HG02642 (cell line): ENCODE data around the gene ZBED5.
A peak's percentile ranks its signal among the peaks of the same experiment; 100 is the strongest.

Source experiments
- ATAC-seq: cut with Tn5 transposase; IDR thresholded peaks from one replicate; pipeline ENCODE4 v1.9.1; 2021; ENCODE audit warnings: mild to moderate bottlenecking; ENCODE audit not compliant: unreplicated experiment, poor library complexity

Gene ZBED5

DNA sequence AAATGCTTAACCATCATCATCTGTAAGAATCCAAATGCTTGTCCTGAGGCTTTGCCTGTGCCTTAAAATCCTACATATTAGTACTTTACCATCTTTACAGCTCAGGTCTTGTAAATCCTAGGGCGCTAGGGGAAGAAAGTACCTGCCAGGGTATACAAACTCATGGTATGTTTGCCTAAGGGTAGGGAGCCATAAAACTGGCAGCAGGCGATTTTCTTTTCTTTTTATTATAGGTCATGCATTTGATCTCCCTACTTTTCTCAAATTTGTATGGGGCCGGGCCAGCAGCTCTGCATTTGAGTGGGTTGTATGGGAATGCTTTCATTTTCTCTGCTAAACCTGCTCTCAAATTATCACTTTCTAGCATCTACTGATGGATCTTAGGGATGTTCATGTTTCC is 24.0 kb upstream of the ZBED5 start:
- ATAC-seq = no peak

DNA sequence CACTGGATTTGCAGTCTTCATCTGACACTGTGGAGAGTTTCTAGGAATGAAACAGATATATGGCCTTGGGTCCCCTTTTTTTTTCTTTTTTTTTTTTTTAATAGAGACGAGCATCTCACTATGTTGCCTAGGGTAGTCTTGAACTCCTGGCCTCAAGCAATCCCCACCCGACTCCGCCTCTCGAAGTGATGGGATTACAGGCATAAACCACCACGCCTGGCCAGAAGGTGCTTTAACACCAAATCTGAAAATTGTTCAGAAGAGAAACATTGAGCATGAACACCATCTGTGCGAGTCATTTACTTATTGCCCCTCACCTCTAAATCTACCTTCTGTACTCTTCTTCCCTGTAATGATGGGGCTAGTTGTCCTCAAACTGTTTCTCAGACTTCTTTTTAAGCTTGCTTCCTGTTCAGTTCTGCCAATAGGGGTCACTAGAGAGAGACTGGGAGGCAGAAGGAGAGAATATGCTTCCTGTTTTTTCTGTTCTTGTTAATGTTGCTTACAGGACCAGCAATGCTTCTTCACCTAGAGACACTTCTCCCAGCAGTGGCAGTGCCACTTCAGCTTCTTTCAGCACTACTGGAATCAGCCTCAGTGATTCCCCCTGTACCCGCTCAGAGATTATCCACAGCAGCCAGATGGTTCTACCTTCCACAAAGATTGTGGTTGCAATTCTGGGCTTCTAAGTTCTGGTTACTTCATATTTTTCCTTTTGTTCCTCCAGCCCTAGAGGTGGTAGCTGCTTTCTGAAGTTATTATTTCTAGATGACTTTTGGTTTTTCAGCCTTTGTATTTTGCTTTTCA is 20.8 kb upstream of the ZBED5 start:
- no peak for ATAC-seq

DNA sequence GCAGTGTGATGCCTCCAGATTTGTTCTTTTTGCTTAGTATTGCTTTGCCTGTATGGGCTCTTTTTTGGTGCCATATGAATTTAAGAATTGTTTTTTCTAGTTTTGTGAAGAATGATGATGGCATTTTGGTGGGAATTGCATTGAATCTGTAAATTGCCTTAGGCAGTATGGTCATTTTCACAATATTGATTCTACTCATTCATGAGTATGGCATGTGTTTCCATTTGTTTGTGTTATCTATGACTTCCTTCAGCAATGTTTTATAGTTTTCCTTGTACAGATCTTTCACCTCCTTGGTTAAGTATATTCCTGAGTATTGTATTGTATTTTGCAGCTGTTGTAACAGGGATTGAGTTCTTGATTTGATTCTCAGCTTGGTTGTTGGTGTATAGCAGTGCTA is 18.3 kb upstream of the ZBED5 start:
- no peak for ATAC-seq

DNA sequence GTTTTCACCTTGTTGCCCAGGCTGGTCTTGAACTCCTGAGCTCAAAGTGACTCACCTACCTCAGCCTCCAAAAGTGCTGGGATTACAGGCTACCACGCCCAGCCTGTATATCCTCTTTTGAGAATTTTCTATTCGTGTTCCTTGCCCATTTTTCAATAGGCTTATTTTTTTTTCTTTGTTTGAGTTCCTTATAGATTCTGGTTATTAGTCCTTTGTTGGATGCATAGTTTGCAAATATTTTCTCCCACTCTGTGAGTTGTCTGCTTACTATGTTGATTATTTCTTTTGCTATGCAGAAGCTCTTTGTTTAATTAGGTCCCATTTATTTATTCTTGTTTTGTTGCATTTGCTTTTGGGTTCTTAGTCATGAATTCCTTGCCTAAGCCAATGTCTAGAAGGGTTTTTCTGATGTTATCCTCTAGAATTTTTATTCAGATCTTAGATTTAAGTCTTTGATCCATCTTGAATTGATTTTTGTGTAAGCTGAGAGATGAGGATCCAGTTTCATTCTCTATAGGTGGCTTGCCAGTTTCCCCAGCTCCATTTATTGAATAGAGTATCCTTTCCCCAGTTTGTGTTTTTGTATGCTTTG is 17.7 kb upstream of the ZBED5 start:
- no peak for ATAC-seq

DNA sequence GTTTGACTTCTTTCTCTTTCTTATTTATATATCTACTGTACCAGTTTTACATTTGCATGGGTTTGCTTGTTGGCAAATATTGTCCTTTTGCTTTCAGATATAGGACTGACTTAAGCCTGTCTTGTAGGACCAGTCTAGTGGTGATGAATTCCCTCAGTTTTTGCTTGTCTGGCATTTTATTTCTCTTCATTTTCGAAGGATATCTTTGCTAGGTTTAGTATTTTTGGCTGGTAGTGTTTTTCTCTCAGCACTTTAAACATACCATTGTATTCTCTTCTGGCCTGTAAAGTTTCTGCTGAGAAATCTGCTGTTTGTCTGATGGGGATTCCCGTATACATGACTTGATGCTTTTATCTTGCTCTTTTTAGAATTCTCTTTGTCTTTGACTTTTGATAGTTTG is 14.2 kb upstream of the ZBED5 start:
- ATAC-seq = no peak

DNA sequence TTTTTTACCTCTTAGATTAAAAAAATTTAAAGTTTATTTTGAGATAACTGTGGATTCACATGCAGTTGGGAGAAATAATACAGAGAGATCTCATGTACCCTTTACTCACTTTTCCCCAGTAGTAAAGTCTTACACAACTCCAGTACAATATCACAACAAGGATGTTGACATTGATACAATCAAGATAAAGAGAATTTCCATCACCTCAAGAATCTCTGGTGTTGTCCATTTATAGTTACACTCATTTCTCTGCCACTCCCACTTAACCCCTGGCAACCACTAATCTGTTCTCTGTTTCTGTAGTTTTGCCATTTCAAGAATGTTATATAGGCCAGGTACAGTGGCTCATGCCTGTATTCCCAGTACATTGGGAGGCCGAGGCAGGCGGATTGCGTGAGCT is 10.5 kb upstream of the ZBED5 start:
- no peak for ATAC-seq

DNA sequence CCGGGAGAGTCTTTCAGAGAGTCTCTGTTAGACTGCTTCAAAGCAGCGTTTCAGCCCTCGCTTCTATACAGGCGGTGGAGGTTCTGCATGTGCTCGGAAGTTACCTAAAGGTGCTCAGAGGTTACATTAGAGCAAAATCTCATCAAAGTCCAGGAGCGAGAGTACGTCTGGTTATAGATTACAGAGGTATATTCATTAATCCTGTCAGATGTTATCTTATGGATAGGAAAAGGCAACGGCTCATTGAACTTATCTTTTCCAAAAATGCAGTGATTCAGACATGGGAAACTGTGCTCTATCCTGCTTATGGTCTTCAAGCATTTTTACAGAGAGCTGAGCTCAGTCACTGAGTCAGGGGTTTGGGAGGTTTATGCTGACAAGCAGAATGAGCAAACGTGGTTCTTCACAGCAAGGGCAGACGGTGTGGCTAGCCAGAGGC is 9.1 kb upstream of the ZBED5 start:
- no peak for ATAC-seq

DNA sequence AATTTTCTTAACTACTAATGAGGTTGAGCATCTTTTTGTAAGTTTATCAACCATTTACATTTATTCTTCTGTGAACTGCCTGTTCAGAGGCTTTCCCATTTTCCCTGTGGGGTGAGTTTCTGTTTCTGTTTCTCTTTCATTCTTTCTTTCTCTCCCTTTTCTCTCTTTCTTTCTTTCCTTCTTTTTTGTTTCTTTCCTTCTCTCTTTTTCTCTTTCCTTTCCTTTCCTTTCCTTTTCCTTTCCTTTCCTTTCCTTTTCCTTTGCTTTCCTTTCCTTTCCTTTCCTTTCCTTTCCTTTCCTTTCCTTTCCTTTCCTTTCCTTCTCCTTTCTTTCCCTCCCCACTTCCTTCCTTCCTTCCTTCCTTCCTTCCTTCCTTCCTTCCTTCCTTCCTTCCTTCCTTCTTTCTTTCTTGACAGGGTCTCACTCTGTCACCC is 8.0 kb upstream of the ZBED5 start:
- no peak for ATAC-seq

DNA sequence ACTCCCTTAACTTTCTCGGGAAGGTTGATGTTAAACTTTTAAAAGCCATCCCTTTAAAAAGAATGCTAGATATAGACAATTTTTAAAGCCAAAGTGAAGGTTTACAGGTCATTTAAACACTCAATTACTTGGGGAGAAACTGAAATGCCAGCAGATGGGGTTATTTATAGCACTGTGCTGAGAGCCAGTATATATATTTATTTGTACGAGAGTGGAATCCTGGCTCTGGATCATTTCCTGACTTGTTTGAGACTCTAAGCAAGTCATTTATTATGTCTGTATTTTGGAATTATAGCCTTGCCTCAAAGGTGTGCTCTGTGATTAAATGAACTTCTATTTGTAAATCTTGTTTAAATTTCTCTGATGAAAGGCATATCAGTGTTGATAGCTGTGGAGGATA is 6.8 kb upstream of the ZBED5 start:
- ATAC-seq = no peak

DNA sequence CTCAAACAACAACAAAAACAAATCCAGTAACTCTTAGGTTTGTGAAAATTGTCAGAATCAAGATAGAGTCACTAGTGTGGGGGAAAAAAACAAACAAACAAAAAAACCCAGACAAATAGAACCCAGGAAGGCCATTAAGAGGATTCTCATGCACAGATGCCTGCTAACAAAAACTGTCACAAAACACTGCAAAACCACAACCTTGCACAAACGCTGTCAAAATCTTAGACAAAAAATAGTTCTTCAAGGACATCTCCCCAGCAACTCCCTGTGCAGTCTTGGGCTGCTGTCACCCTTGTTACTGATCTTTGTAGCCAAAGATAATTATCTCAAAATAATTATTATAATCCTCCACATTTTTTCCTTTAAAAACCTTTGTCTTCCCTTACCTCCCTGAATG is 4.6 kb upstream of the ZBED5 start:
- ATAC-seq = no peak

DNA sequence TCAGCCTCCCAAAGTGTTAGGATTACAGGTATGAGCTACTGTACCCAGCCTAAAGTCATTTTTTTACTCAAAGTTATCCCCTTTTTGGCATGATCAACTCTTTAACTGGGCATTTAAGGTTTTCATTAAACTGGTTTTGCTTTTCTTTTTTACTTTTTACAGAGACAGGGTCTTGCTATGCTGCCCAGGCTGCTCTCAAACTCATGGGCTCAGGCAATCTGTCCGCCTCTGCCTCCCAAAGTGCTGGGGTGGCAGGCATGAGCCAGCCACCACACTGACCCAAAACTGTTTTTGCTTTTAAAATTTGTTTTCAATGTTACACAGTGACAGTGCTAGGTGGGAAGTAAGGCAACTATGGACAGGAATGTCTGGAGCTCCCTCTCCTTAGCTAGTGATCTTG is 3.9 kb upstream of the ZBED5 start:
- no peak for ATAC-seq

DNA sequence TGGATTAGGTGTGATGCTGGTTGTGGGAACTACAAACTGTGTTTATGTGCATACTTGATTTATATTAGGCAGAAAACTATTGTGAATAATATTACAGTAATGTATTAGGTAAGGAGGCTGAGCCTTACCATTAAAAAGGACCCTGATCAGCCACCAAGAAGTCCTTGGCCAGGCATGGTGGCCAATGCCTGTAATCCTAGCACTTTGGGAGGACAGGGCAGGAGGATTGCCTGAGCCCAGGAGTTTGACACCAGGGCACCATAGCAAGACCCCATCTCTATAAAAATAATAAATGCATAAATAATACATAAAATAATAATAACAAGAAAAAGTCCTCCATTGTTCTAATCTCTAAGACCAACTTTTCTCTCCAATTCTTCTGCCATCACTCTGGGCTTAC is 3.2 kb upstream of the ZBED5 start:
- no peak for ATAC-seq

DNA sequence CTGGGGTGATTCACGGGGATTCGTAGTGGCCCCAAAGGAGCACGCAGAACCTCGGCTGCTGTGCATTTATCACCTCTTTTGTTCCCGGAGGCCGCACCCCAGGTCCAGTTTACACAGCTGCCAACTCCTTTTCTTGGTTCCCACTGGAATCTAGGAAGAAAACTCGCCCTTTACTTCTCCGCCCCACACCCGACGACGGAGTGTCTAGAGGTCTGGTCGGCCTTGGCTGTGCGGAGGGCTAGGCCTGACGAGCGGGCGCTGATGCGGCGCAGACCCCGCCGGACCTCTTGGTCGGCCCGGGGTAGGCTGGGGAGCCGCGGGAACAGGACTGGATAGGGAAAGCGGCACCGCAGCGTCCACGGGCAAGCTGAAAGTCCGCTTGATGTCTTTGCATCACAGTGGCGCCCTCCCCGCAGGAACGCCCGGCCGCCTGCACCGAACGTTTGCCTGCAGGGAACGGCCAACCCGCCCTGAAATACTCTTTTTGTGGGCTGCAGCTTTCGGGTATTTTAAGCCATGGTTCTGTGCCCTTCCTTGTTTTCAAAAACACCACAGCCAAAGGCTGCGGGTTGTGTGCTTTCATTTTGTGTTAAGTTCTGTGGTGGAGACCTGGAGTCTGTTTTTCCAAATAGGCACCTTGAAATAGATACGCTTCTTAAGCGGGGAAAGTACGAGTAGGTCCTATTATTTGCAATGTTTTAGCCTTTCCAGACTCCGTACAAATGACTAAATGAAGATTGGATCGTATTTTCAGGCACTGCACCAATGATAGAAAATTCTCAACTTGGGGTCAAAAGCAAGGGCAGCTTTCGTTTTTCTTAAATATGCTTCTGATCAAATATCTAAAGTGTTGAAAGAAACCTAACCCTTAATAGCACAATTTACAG is 829 bp upstream of the ZBED5 start:
- ATAC-seq = peak; percentile 30

DNA sequence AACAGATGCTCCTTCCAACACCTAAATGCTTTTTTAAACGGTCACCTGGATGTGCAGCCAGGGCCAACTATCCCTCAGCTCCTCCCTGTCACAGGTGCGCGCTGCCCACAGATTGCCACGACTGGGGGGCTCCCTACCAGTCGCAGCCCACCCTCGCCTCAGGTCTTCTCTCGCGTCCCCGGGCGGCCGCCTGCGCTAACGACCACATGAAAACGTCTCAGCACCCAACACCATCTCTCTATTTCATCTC is 469 bp downstream of the ZBED5 start:
- peak; percentile 24 for ATAC-seq

DNA sequence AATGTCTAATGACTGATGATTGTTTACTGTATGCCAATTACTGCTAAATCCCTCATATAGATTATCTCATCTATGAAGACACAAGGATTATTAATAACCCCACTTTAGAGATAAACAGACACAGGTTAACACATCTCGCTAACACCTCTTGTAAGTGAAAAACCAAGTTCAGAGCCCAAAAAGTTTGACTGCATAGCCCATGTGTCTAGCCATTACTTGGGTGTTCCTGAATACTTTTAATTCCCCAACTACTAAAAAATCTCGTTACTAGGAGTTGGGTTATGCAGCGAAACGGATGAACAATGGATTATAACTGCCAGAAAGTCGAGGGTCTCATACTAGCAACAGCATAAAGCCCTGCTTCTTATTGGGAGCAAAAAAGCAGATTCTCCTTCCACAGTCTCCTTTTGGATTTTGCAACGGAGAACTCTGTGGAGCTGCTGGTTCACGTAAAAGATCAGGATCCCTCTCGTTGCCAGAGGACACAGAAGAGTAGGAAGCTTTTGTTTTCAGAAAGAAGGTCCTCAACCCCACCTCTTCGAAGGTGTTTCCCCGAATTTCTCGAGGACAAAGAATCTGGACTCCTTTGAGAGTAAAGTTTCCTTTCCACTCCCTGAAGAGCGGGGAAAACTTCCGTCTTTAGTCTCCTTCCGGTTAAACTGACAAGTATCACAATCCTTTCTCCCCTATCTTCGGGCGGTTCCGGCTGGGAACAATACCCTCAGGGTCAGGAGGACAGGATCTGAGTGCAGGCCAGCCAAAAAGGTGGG is 979 bp downstream of the ZBED5 start:
- peak; percentile 2 for ATAC-seq

DNA sequence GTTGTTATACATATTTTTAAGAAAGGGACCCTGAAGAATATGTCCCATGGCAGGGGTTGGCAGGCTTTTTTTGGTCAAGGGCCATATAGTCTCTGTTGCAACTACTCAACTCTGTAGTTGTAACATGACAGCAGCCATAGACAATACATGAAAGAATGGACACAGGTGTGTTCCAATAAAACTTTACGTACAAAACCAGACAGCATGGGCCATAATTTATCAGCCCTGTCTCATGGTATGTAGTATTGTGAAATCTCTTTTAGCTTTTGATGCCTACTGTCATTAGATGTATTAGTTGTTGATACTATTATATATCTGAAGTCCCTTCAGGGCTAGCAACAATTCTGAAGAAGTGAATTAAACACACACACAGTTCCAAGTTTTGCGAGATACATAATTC is 2.6 kb downstream of the ZBED5 start:
- no peak for ATAC-seq

DNA sequence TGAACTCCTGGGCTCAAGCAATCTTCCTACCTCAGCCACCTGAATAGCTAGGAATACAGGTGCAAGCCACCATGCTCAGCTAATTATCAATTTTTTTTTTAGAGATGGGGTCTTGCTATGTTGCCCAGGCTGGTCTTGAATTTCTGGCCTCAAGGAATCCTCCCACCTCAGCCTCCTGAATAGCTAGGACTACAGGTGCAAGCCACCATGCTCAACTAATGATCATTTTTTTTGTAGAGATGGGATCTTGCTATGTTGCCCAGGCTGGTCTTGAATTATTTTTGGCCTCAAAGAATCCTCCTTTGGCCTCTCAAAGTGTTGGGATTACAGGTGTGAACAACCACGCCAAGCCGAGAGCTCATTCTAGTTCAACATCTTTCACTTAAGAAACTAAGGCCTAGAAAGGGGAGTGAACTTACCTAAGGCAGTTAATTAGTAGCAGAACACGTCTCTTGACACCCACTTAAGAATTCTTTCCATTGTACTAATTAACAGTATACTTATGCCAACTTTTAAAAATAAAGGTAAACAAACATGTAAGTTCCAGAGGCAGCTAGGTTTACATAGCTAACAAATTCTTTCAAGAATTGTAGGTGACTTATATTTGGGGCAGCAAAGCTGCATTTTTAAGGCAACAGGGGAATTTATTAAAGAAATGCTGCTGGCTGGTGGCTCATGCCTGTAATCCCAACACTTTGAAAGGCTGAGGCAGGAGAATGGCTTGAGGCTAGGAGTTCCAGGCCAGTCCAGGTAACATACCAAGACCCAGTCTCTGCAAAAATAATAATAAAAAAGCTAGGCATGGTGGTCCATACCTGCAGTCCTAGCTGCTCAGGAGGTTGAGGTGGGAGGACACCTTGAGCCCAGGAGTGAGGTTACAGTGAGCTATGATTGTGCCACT is 9.6 kb downstream of the ZBED5 start:
- no peak for ATAC-seq

DNA sequence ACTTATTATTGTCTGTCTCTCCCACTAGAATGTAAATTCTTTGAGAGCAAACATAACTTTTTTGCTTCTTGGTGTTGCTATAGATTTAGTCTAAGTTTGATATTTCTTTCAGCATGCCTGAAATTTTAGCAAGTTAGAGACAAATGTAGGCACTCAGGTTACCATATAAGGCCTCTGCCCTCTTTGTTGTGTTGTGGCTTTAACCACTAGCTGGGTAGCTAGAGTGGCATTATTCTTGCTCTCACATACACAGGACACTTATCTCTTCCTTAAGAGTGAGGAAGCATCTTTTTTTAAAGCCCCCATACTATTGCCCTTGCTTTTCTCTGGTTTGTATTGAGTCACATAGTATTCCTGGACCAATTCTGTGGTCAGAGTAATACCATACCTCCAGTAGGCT is 11.2 kb downstream of the ZBED5 start:
- no peak for ATAC-seq

DNA sequence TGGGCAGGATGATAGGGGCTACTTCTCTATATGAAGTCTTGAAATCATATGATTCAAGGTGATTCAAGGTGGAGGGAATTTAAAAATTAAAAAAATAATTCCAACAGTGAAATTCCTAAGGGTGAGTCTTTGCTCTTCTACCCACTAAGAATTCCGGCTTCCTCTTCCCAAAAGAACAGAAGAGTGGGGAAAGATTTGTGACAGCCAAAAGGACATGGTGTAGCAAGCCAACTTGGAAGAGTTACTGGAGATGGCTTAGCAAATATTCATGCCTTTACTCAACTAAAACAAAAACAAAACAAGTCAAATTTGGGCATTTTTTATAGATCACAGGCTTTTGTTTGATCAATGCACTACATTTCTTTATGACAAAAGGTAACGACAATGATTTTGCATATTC is 12.3 kb downstream of the ZBED5 start:
- ATAC-seq = no peak

DNA sequence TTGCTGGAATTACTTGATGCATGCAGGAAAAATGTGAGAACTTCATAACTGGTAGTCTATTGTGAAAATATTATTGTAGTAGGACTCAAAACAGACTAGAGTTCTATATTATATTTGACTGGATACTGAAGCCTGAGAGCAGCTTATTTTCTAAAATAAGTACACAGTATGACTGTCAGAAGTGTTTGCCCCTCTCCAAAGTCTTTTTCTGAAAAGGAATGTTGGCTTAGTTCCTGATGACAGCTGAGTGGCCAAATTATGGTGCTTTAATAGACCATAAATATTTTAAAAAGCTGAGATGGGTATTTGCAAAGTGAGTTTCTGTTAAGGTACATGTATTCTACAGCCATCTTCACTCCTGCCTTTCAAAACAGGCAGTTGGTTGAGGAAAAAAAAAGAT is 13.1 kb downstream of the ZBED5 start:
- ATAC-seq = no peak
